ENCODE measurements around the gene VSIG8. TPM values are rescaled to one million over a fixed set of nuclear protein-coding genes. Genes with fewer than 3 reads are reported as not detected.

The VSIG8 gene
- total RNA-seq, 4 donors from 2014 or later, result 14.6 to 54.5 (median 43.1) TPM

- no peak overlapping the region for H3K4me3 ChIP-seq (ENCODE audit: low read depth, poor library complexity, severe bottlenecking)
- DNase-seq (ENCODE audit: low spot score in 2 of 2), result no peak
- WGBS, 2 donors, result 76 to 80% methylated on average over 9 of the region's 9 CpGs
- intact Hi-C loops (cut with DNase I; ENCODE audit: low total_unique reads), result no loop called here
- TF ChIP-seq, protein P1, sequence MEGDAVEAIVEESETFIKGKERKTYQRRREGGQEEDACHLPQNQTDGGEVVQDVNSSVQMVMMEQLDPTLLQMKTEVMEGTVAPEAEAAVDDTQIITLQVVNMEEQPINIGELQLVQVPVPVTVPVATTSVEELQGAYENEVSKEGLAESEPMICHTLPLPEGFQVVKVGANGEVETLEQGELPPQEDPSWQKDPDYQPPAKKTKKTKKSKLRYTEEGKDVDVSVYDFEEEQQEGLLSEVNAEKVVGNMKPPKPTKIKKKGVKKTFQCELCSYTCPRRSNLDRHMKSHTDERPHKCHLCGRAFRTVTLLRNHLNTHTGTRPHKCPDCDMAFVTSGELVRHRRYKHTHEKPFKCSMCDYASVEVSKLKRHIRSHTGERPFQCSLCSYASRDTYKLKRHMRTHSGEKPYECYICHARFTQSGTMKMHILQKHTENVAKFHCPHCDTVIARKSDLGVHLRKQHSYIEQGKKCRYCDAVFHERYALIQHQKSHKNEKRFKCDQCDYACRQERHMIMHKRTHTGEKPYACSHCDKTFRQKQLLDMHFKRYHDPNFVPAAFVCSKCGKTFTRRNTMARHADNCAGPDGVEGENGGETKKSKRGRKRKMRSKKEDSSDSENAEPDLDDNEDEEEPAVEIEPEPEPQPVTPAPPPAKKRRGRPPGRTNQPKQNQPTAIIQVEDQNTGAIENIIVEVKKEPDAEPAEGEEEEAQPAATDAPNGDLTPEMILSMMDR (IDR thresholded peaks at IDR 0.05), result no peak
Observed at GRCh38 chr1:159821171-159821867, 41.1 kb downstream of the VSIG8 start.

GRCh38 chr1:159817276-159818041 lies 45.0 kb downstream of the VSIG8 start:
- TF ChIP-seq, protein P1 (IDR thresholded peaks at IDR 0.05), result no peak
- TF ChIP-seq POLR2A (IDR thresholded peaks at IDR 0.05), result no peak
- DNase-seq (ENCODE audit: low spot score in 2 of 2), result no peak
- intact Hi-C loops (cut with DNase I; ENCODE audit: low total_unique reads), result no loop called here

GRCh38 chr1:159815926-159816325 lies 46.5 kb downstream of the VSIG8 start:
- intact Hi-C loops (cut with DNase I; ENCODE audit: low total_unique reads), result no loop called here
- TF ChIP-seq POLR2A (IDR thresholded peaks at IDR 0.05), result no peak
- TF ChIP-seq, protein P1 (IDR thresholded peaks at IDR 0.05), result no peak
- WGBS, 2 donors, result 94 to 96% methylated on average over 8 of the region's 8 CpGs
- no peak overlapping the region for H3K4me3 ChIP-seq (ENCODE audit: low read depth, poor library complexity, severe bottlenecking)
- no peak for DNase-seq (ENCODE audit: low spot score in 2 of 2)

More at GRCh38 chr1:159817276-159818041, 45.0 kb downstream of the VSIG8 start:
- H3K4me3 ChIP-seq (ENCODE audit: low read depth, poor library complexity, severe bottlenecking), result no peak overlapping the region
- 86 to 87% methylated on average over 11 of the region's 11 CpGs for WGBS, 2 donors

- 59 to 61% methylated on average over 2 of the region's 2 CpGs for WGBS, 2 donors
- TF ChIP-seq POLR2A (IDR thresholded peaks at IDR 0.05), result no peak
- TF ChIP-seq, protein P1 (IDR thresholded peaks at IDR 0.05), result no peak
- DNase-seq (ENCODE audit: low spot score in 2 of 2), result no peak
- H3K4me3 ChIP-seq (ENCODE audit: low read depth, poor library complexity, severe bottlenecking), result no peak overlapping the region
- intact Hi-C loops (cut with DNase I; ENCODE audit: low total_unique reads), result loop anchor here (5.0 to 10.0 kb wide), 2 partner anchors 200 to 553 kb away; no protein-coding TSS in a partner anchor
Observed at GRCh38 chr1:159804924-159805323, 57.5 kb downstream of the VSIG8 start.

Small RNA genes lying within 50 kb of the gene (microRNA-seq; reads per million reads assigned to microRNA genes)
- gene MIR4259 (ENCODE audit: borderline number of aligned reads in 1 of 2, borderline replicate concordance in 2 of 2), result 0 to 0.68 reads per million in 2 donors

Other genes with a start within 250 kb of the VSIG8 start
- gene CRP, start 148.1 kb downstream of the VSIG8 start, total RNA-seq, result under 1 TPM in 1 of 4 donors, not detected in 3; 0.52 TPM
- gene DUSP23, start 81.7 kb downstream of the VSIG8 start, total RNA-seq, result 100 to 1,000 TPM in 1 of 4 donors, 10 to 100 TPM in 3; 68.2 to 167 (median 90.7) TPM
- under 1 TPM in 3 of 4 donors, not detected in 1; 0.17 to 0.80 (median 0.42) TPM for gene FCRL6, start 60.3 kb downstream of the VSIG8 start, total RNA-seq
- gene SLAMF8, start 35.8 kb downstream of the VSIG8 start, total RNA-seq, result 1 to 10 TPM; 3.1 to 7.8 (median 5.2) TPM
- 1 to 10 TPM in 1 of 4 donors, under 1 TPM in 3; 0.46 to 3.0 (median 0.66) TPM for gene CFAP45, start 37.5 kb upstream of the VSIG8 start, total RNA-seq
- gene TAGLN2, start 62.9 kb upstream of the VSIG8 start, total RNA-seq, result 100 to 1,000 TPM; 244 to 413 (median 306) TPM
- 10 to 100 TPM; 17.7 to 29.6 (median 19.6) TPM for gene IGSF9, start 83.0 kb upstream of the VSIG8 start, total RNA-seq
- not detected for gene SLAMF9, start 91.6 kb upstream of the VSIG8 start, total RNA-seq
- 1 to 10 TPM; 2.4 to 4.5 (median 3.6) TPM for gene PIGM, start 169.3 kb upstream of the VSIG8 start, total RNA-seq
- gene KCNJ10, start 207.5 kb upstream of the VSIG8 start, total RNA-seq, result not detected
- under 1 TPM in 1 of 4 donors, not detected in 3; 0.12 TPM for gene KCNJ9, start 218.9 kb upstream of the VSIG8 start, total RNA-seq
- 10 to 100 TPM; 44.5 to 74.5 (median 54.9) TPM for gene IGSF8, start 236.0 kb upstream of the VSIG8 start, total RNA-seq